GM18526 (cell line): ENCODE data around the gene CYP19A1.

Experiments used
- POLR2A ChIP-seq: IDR thresholded peaks from 3 replicates; pipeline ENCODE4 v1.6.1; 2011; ENCODE audit not compliant: insufficient read length; ENCODE audit errors: extremely low read depth

The CYP19A1 gene

DNA sequence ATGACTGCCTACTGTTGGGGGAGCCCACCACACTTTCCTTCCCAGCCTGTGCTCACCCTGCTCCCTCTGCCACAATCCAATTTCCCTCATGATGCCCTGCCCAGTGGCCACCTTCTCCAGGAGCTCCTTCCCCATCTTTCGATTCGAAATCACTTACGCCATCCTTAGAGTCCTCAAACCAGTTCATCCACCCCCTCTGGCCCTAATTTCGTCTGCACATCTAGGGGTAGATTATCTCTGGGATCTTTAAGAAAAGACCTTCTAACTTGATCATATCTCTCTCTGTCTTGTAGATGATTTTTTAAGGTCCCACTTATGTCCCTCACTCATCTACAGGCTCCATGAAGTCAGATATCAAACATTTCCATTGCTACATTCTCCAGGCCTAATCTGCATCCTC is 17.1 kb downstream of the CYP19A1 start:
- TF ChIP-seq POLR2A, result no peak

DNA sequence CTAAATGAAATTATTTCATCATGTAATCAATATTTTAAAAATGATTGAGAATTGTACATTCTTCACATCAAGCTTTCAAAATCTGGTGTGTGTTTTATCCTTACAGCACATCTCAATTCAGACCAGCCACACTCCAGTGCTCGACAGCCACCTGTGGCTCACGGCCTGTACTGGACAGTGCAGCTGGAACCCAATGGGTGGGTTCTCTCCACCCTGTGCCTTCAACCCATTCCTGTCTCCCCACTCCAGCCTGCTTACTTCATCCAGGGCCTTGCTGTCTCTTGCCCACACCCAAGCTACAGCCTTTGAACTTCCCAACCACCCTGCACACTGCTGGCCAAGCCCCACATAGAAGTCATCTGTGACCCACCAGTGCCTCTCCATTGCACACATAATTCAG is 17.6 kb downstream of the CYP19A1 start:
- no peak for TF ChIP-seq POLR2A

DNA sequence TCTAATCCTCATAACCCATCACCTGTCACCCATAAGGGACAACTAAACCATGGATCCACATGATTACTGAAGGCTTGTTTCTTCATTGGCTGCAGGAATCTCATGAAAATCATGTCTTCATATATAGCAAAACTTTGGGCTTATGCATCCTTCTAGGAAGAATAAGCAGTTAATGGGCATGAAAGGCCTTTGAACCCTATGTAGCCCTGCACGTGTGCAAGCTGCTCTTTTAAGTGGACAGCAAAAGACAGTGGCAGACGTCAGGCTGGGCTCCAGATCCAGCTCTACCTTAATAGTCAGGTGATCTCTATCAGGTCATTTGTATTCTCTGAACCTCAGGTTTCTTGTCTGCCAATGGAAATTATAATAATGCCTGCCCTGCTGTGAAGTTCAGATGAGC is 18.9 kb downstream of the CYP19A1 start:
- no peak for TF ChIP-seq POLR2A

DNA sequence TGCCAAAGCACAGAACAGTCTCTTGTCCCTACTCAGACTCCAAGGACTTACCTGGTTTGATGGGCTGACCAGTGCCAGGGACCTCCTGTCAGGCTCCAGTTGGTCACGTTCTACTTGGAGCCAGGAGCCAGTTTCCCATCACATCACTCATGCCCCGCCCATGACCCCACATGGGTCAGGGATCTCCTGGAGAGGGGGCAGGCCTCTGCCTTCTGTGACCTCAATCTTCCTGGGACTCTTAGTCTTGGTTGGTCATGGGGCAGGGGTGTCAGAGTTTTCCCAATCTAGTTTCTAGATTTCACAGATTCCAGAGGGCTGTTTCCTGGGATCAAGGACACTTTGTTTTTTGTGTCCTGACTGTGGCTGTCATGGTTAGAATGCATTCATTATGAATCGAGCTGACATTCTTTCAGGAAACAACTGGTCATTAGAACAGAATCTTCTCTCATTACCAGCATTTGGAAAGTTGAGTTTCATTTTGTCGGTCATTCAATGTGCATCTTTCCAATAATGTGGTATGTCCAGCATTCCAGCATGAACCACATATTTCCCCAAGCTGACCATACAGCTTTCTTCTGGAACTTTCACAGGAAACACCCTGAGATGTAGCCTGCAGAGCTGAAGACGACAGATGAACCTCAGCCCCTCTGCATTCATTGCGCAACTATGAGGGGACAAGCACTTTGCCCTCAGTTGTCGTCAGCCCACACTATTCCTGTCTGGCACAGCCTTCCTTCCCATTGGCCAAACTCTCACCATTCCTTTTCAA is 19.8 kb downstream of the CYP19A1 start:
- no peak for TF ChIP-seq POLR2A

DNA sequence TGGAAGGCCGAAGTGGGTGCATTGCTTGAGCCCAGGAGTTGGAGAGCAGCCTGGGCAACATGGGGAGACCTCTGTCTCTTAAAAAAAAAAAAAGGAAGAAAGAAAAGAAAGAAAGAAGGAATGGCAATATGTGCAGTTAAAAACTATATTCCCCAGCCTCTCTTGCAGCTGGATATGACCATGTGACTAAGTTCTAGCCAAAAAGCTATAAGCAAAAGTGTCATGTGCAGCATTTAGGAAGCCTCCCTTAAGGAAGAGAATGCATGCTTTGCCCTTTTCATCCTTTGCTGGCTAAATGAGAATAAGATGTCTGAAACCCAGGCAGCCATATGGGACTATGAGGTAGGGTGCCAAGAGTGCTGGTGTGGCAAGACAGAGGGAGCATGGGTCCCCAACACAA is 21.8 kb downstream of the CYP19A1 start:
- no peak for TF ChIP-seq POLR2A

GRCh38 chr15:51315726-51316125 is 22.7 kb downstream of the CYP19A1 start:
- no peak for TF ChIP-seq POLR2A

DNA sequence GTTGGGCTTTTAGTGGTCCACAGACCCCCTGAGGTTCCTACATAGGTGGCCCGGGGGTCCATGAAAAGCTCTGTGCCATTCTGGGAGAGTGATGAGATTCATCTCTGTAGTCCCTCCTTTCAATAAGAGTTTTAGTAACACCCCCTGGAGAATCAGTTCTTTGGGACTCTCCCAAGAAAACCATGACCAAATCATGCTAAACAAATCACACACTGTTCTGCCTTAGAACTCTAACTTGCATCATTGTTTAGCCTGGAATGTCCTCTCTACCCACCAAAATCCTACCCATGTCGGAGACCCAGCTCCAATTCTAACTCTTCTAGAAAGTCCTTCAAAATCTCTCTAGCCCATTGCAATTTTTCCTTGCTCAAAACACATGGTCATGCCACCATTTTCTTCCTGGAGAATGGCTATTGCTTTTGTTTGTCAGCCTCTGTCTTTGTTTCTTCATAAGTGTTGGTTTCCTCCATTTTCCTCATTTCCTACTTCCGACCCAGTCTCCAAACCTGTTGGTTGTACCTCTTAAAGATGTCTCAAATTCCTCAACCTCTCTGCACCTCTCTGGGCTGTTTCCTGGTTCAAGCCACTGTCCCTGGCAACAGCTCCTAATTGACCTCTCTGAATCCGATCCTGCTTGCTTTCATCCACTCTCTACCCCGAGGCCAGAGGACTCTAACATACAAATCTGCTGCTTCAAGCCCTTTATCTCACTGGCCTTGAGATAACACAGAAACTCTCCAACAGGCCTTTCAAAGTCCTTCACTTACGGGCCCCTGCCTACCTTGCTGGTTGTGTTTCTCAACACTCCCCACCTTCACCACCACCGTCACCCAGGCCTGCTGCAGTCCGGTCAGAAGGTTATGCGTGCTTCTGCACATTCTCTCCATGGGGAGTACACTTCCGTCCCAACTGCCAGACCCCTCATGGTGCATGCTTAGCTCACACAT is 23.7 kb downstream of the CYP19A1 start:
- no peak for TF ChIP-seq POLR2A

DNA sequence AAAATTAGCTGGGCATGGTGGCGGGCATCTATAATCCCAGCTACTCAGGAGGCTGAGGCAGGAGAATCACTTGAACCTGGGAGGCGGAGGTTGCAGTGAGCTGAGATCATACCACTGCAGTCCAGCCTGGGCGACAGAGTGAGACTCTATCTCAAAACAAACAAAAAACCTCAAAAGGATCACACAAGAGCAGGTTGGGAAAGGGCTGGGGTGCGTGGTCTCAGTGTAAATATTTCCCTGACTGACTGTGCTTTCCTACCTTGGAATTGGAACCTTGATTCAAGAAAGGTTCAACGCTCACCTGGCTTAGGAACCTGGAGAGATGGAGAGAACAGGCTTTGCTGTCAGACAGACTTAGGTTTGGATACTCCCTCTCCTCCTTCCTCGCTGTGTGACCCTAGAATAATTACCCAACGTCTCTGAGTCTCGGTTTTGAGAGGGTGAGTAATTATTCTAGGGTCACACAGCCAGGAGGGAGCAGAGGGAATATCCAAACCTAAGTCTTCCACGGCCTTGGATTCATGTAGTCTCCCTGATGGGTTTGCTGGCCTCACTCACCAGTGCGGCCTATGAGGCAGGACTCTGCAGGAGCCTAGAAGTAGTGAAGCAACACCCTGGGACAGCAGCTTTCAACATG is 24.6 kb downstream of the CYP19A1 start:
- TF ChIP-seq POLR2A, result no peak

- TF ChIP-seq POLR2A, result no peak
These were observed 25.4 kb downstream of the CYP19A1 start for GRCh38 chr15:51313074-51313393.

DNA sequence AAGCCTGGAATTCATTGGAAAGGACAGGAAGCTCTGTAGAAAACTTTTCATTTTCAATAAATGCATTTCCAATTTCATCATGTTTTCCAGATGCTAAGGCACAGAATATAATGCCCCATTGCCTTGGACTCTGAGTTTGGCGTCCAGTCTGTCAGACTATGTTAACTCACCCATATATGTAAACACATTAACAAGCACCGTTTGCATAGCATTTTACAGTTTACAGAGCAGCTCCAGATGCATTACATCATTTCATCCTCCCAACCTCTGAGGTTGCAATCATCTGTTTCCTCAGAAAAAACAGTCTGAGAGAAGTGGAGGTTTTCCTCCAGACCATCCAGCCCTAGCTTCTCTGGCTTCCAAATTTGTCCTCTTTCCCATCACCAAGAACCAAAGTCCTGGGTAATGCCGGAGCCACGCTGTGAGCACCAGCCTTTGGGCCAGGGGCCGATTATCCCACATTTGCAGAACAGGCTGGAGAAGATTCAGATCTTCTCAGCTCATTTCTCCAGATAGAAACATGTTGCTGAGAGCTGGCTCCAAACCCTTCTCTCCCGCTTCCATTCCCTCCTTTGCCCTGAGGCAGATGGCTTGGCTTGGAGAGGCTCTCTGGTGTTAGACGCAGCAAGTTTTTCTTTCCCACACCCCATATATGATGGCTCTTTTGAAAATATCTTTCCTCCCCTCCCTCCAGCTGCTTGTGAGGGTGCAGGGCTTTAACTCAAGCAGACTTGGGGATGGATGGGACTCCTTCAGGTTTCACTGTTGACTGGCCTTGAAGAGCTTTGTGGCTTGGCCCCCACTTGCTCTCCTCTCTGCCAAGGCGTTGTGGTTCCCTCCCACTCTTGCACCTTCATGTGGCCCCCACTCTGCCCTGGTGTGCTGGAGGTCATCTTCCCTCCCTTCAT is 26.0 kb downstream of the CYP19A1 start:
- TF ChIP-seq POLR2A, result no peak

- no peak for TF ChIP-seq POLR2A
These were observed 26.9 kb downstream of the CYP19A1 start for GRCh38 chr15:51311510-51311909.

- TF ChIP-seq POLR2A, result no peak
These were observed 28.3 kb downstream of the CYP19A1 start for GRCh38 chr15:51310064-51310463.

- no peak for TF ChIP-seq POLR2A
These were observed 30.6 kb downstream of the CYP19A1 start for GRCh38 chr15:51307811-51308210.

DNA sequence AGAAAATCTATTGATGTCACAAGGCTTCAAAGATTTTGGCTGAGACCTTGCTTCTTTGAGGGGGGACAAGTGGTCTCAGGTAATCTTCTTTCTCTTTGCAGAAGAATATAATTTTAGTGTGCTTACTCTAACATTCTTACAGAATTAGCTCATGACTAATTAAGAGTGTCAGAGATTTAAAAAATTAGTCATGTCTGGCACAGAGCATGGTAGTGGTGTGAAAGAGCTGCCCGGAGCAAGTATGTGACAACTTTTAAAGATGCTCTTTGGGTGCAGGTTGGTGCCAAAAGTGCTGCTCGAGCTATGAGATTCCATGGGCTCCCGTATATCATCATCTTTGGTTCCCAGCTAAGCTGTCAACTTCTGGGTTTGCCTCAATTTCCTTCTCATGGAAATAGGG is 31.1 kb downstream of the CYP19A1 start:
- no peak for TF ChIP-seq POLR2A

GRCh38 chr15:51303462-51303980 is 34.9 kb downstream of the CYP19A1 start:
- TF ChIP-seq POLR2A, result no peak
